HepG2 (cell line): ENCODE measurements around the gene PSMB11. TPM values are rescaled to one million over a fixed set of nuclear protein-coding genes. Genes with fewer than 3 reads are reported as not detected.

Source experiments
- ATAC-seq: fragments of 200-7000 bp; cut with Tn5 transposase; 3 replicates; pipeline ENCODE4 v1.9.1; 2020; ENCODE audit warnings: mild to moderate bottlenecking, moderate library complexity
- BruUV-seq: library from RNA; stranded (reverse); fragments of 400-500 nt; replicated peaks from 2 replicates; lab custom pipeline; 2021; lab: Mats Ljungman, UMichigan
- CTCF ChIA-PET: fragments of 300-600 bp; formaldehyde crosslinking; extraction: SDS; loops from one replicate; lab custom pipeline; 2021; ENCODE audit warnings: low total read pairs, inconsistent platforms, low intra/inter-chr PET ratio; lab: Yijun Ruan, JAX
- POLR2A ChIA-PET: fragments of 350-600 bp; sonication (Branson Sonifier 250); formaldehyde crosslinking; loops from one replicate; lab custom pipeline; 2020; ENCODE audit warnings: antibody characterized with exemption, inconsistent platforms; lab: Yijun Ruan, JAX
- DNase-seq: peaks from one replicate; pipeline ENCODE4 v3.0.0-alpha.2; 2015; ENCODE audit warnings: low spot score
- FAIRE-seq: peaks from 3 replicates; lab custom pipeline; 2011; peaks lifted over from hg19 to GRCh38; lab: Jason Lieb, UNC
- H2AFZ ChIP-seq: one replicate; pipeline ENCODE4 v1.6.1; 2011; ENCODE audit warnings: low read length, inconsistent platforms
- H3K27ac ChIP-seq: fragments of 300-600 bp; 3 replicates; pipeline ENCODE4 v1.8.0; 2011; ENCODE audit warnings: mixed run types, mild to moderate bottlenecking, mixed read lengths, low read length, inconsistent platforms; ENCODE audit not compliant: insufficient read depth; ENCODE audit errors: extremely low read length
- H3K27me3 ChIP-seq, 2 experiments: fragments of 200-600 bp in 1 of 2; 2 replicates in 1 of 2; 3 replicates in 1 of 2; pipeline versions ENCODE4 v1.6.0 to v1.8.0; 2011; ENCODE audit warnings: low read length in 2 of 2, mild to moderate bottlenecking in 2 of 2, moderate library complexity in 2 of 2, inconsistent platforms in 1 of 2; ENCODE audit not compliant: insufficient read depth in 2 of 2, control insufficient read depth in 1 of 2
- H3K36me3 ChIP-seq, 2 experiments: fragments of 200-600 bp in 1 of 2; replicated peaks in 1 of 2; 2 replicates in 1 of 2; 3 replicates in 1 of 2; pipeline versions ENCODE4 v1.5.1 to v1.8.0; 2011; ENCODE audit warnings: low read length in 2 of 2, inconsistent platforms in 1 of 2; ENCODE audit not compliant: insufficient read depth in 2 of 2, control insufficient read depth in 1 of 2
- H3K4me1 ChIP-seq: 2 replicates; pipeline ENCODE4 v1.5.1; 2012; ENCODE audit warnings: low read length, inconsistent platforms; ENCODE audit not compliant: insufficient read depth
- H3K4me2 ChIP-seq: 2 replicates; pipeline ENCODE4 v1.6.0; 2011; ENCODE audit warnings: low read depth, low read length, inconsistent platforms
- H3K4me3 ChIP-seq, 3 experiments: fragments of 200-600 bp in 1 of 3; sonication (generic), shearing (Covaris generic) in 1 of 3; replicated peaks in 1 of 3; 2 replicates each; pipeline ENCODE4 v1.5.1; 2011 to 2016; ENCODE audit warnings: low read length in 3 of 3, inconsistent platforms in 2 of 3, low read depth in 2 of 3, mild to moderate bottlenecking in 2 of 3, control low read depth in 1 of 3, mixed read lengths in 1 of 3; ENCODE audit not compliant: insufficient read depth in 1 of 3
- H3K79me2 ChIP-seq: one replicate; pipeline ENCODE4 v1.6.1; 2011; ENCODE audit warnings: low read length, inconsistent platforms; ENCODE audit not compliant: insufficient read depth
- H3K9ac ChIP-seq: 2 replicates; pipeline ENCODE4 v1.6.0; 2011; ENCODE audit warnings: mild to moderate bottlenecking, low read depth, low read length, inconsistent platforms; ENCODE audit not compliant: insufficient read depth
- H3K9me3 ChIP-seq: 2 replicates; pipeline ENCODE4 v1.5.1; 2012; ENCODE audit warnings: mild to moderate bottlenecking, low read length
- H4K20me1 ChIP-seq: 2 replicates; pipeline ENCODE4 v1.6.0; 2011; ENCODE audit warnings: inconsistent platforms, mild to moderate bottlenecking, low read length, moderate library complexity; ENCODE audit not compliant: insufficient read depth
- ATM ChIP-seq: fragments of 450-650 bp; IDR thresholded peaks from 2 replicates; pipeline ENCODE4 v1.7.1; 2017; ENCODE audit warnings: mild to moderate bottlenecking, borderline replicate concordance
- FLYWCH1 ChIP-seq: sonication (generic); formaldehyde crosslinking; IDR thresholded peaks from 2 replicates; pipeline ENCODE4 v1.8.1; 2023; ENCODE audit warnings: mild to moderate bottlenecking, missing genetic modification reagents
- NR2F6 ChIP-seq, 2 experiments: IDR thresholded peaks; 2 replicates each; pipeline ENCODE4 v1.6.1; 2016; ENCODE audit warnings: antibody characterized with exemption in 1 of 2, mild to moderate bottlenecking in 1 of 2
- ZNF251 ChIP-seq: sonication (generic); formaldehyde crosslinking; IDR thresholded peaks from 2 replicates; pipeline ENCODE4 v1.9.0; 2021; ENCODE audit warnings: mild to moderate bottlenecking, missing genetic modification reagents
- ZNF460 ChIP-seq: sonication (generic); formaldehyde crosslinking; IDR thresholded peaks from 2 replicates; pipeline ENCODE4 v1.5.1; 2020; ENCODE audit warnings: missing genetic modification reagents, mild to moderate bottlenecking, borderline replicate concordance
- ZNF841 ChIP-seq: sonication (generic); formaldehyde crosslinking; IDR thresholded peaks from 2 replicates; pipeline ENCODE4 v1.8.1; 2023; ENCODE audit warnings: missing genetic modification reagents, borderline replicate concordance
- ZSCAN20 ChIP-seq: sonication (generic); formaldehyde crosslinking; IDR thresholded peaks from 2 replicates; pipeline ENCODE4 v1.4.0; 2020; ENCODE audit warnings: missing genetic modification reagents, mild to moderate bottlenecking, borderline replicate concordance
- WGBS: methylation state at CpG from one replicate; pipeline ENCODE4 v1.1.6; 2017; ENCODE audit warnings: low lambda C conversion rate; 5-methylcytosine and 5-hydroxymethylcytosine counted together
- in situ Hi-C: cut with HindIII; loops from 2 replicates; pipeline ENCODE4 v1.10.0; 2017; ENCODE audit warnings: low pct_unique_long_range_greater_than_20kb; ENCODE audit not compliant: extremely low pct_ligation_motif_present
- intact Hi-C: fragments of 100-400 bp; cut with micrococcal nuclease; formaldehyde crosslinking; loops from one replicate; pipeline ENCODE4 v1.10.0; 2022; ENCODE audit not compliant: unreplicated experiment
- polyA plus RNA-seq, 8 experiments: library from polyadenylated mRNA; depleted of rRNA in 3 of 8; stranded (reverse) in 7 of 8; unstranded in 1 of 8; fragments of >200 nt; fragmentation: Illumina TruSeq in 4 of 8; extraction: Trizol in 4 of 8; gene quantifications; 2 replicates each; pipeline versions ENCODE4 v1.2.1 to v1.2.3, GENCODE V29; 2011 to 2016; ENCODE audit warnings: low read depth in 4 of 8, missing spikeins in 1 of 8, mixed read lengths in 1 of 8; ENCODE audit not compliant: insufficient read depth in 1 of 8
- total RNA-seq, 5 experiments: library from RNA; depleted of rRNA; stranded (reverse); fragments of >200 nt; fragmentation: Illumina TruSeq; extraction: Trizol; gene quantifications; 2 replicates each; pipeline ENCODE4 v1.2.3, GENCODE V29; 2016; ENCODE audit warnings: low read depth in 1 of 5
- TF ChIP-seq, protein P1 (sequence below): sonication (generic); formaldehyde crosslinking; IDR thresholded peaks from 2 replicates; pipeline ENCODE4 v1.8.0; 2022; ENCODE audit warnings: mild to moderate bottlenecking, missing genetic modification reagents, borderline replicate concordance
- TF ChIP-seq, protein P2 (sequence below): sonication (generic); formaldehyde crosslinking; IDR thresholded peaks from 2 replicates; pipeline ENCODE4 v1.5.0; 2020; ENCODE audit warnings: mild to moderate bottlenecking, low read depth, missing genetic modification reagents, borderline replicate concordance
- TF ChIP-seq, protein P3 (sequence below): sonication (generic); formaldehyde crosslinking; IDR thresholded peaks from 2 replicates; pipeline ENCODE4 v1.4.0; 2020; ENCODE audit warnings: mild to moderate bottlenecking, missing genetic modification reagents
- TF ChIP-seq, protein P4 (sequence below): sonication (generic); formaldehyde crosslinking; IDR thresholded peaks from 2 replicates; pipeline ENCODE4 v1.5.1; 2020; ENCODE audit warnings: mild to moderate bottlenecking, missing genetic modification reagents, borderline replicate concordance

The PSMB11 gene
- total and polyA plus RNA-seq, 2 of the 13 experiments (the other 11 are each of a cell fraction or from before 2014, with no cell fraction given) = not detected

DNA sequence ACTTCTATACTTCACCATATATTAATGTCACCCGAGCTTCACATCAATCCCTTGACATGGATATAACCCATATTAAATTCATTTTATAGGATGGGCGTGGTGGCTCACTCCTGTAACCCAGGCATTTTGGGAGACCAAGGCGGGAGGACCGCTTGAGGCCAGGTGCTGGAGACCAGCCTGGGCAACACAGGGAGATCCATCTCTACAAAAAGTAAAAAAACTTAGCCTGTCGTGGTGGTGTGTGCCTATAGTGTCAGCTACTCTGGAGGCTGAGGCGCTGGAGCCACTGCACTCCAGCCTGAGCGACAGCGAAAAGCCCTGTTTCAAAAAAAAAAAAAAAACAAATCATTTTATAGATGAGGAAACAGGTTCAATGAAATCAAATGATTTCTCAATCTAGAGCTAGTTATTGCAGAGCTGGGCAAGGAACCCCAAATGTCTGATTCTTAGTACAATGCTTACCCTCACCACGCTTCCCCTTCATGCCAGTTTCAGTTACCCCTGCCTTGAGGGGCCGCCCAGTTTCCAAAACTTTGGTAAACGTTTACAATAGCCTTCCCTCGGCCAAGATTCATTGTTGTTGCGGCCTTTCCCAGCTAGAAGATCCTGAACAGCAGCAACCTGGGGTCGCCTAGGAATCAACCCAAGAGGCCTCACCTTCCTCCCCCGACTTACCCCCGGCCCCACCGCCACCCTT, 8.1 kb upstream of the PSMB11 start (continued):
- TF ChIP-seq, protein P1, sequence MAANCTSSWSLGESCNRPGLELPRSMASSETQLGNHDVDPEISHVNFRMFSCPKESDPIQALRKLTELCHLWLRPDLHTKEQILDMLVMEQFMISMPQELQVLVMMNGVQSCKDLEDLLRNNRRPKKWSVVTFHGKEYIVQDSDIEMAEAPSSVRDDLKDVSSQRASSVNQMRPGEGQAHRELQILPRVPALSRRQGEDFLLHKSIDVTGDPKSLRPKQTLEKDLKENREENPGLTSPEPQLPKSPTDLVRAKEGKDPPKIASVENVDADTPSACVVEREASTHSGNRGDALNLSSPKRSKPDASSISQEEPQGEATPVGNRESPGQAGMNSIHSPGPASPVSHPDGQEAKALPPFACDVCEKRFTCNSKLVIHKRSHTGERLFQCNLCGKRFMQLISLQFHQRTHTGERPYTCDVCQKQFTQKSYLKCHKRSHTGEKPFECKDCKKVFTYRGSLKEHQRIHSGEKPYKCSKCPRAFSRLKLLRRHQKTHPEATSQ (CRISPR knock-in tag) = peak; percentile 26; the same call in 1 of the 2 replicates

DNA sequence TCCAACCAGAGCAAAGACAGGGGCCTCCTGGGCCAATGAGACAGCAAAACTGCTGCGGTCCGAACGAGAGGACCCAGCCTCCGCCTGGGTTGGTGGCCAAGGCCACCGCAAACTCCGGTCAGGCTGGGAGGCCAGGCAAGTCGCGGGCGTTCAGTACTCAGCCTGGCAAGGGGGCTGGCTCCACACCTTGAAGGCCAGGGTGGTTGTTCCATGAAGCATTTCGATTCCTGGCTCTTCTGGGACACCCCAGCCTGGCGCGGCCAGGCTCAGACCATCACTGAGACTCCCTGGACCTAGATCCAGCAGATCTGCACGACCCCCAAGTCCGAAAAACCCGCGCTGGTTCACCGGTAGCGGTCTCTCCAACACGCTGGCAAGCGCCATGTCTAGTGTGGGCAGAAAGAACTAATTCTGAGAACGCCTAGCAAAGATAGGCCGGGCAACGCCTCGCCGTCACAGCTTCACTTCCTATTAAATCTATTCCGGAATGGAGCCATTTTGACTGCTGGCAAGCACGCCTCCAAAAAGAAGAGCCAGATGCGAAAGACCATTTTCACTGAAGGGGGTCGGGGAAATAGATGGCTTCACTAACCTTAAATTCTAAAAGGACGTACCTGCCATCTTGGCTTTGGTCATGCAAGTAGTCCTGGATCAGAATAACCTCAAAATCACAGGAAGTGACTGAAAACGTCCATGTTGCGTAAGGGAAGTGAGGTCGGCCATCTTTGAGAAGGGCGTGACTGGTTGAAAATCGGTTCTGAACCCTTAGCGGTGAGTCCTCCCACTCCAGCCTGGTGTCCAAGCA, 7.3 kb upstream of the PSMB11 start, which contains the start of gene PSMB5:
Gene PSMB5 (minus strand): TSS at position 403 of the 805 bp plus-strand sequence. CDS start 19 bp downstream, at position 384.
- Histone ChIP-seq H3K4me2 (peak within 1 kb of the TSS; percentile 92), H3K4me1 (peaks cover 38% of the 10 kb centered on the region), H4K20me1 (no peaks in the 10 kb centered on the region), H2AFZ (peak within 1 kb of the TSS; percentile 98), H3K27me3 (no peaks in the 10 kb centered on the region; a peak in 1 of 5 replicates), H3K27ac (peak within 1 kb of the TSS; percentile 90), H3K36me3 (peaks cover 16 to 28% of the 10 kb centered on the region in 2 experiments), H3K9ac (peak within 1 kb of the TSS; percentile 97), H3K4me3 (peak within 1 kb of the TSS; percentile 78 to 86 (median 80)), H3K9me3 (no peaks in the 10 kb centered on the region), H3K79me2 (peaks cover 34% of the 10 kb centered on the region)
- ChIA-PET POLR2A (interaction anchor here (0.7 to 15.1 kb wide), 24 partner anchors 8 to 1236 kb away, joined by 3 to 203 read pairs (median 5); partner anchors contain the start of genes ACIN1, AJUBA, C14orf119 and HAUS4), CTCF (no interaction called here)
- ATAC-seq = peak; percentile 96
- BruUV-seq = no TSS peak
- FAIRE-seq = peak; percentile 99
- intact Hi-C loops (loop anchor here (1.0 to 2.0 kb wide), 4 partner anchors 24 to 60 kb away; partner anchors contain the start of genes ACIN1, AJUBA, C14orf119 and C14orf93), in situ Hi-C loops (no loop called here)
- peak; percentile 100 for DNase-seq
- under 1% methylated on average over 33 of the region's 36 CpGs for WGBS
- TF ChIP-seq ZNF460 (CRISPR knock-in tag) (no peak), ZNF251 (CRISPR knock-in tag) (no peak; the same call in 1 of the 2 replicates), FLYWCH1 (no peak), ATM (peak; percentile 99; the same call in 1 of the 2 replicates), ZSCAN20 (peak; percentile 96), ZNF841 (no peak), NR2F6 (IDR thresholded peaks at IDR 0.05) (peak; percentile 47; the same call in 1 of the 2 replicates), NR2F6 (CRISPR knock-in tag; IDR thresholded peaks at IDR 0.05) (peak; percentile 34)
- TF ChIP-seq, protein P2, sequence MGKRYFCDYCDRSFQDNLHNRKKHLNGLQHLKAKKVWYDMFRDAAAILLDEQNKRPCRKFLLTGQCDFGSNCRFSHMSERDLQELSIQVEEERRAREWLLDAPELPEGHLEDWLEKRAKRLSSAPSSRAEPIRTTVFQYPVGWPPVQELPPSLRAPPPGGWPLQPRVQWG (CRISPR knock-in tag) = no peak
- TF ChIP-seq, protein P3, sequence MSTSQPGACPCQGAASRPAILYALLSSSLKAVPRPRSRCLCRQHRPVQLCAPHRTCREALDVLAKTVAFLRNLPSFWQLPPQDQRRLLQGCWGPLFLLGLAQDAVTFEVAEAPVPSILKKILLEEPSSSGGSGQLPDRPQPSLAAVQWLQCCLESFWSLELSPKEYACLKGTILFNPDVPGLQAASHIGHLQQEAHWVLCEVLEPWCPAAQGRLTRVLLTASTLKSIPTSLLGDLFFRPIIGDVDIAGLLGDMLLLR (CRISPR knock-in tag) = peak; percentile 88
- TF ChIP-seq, protein P4, sequence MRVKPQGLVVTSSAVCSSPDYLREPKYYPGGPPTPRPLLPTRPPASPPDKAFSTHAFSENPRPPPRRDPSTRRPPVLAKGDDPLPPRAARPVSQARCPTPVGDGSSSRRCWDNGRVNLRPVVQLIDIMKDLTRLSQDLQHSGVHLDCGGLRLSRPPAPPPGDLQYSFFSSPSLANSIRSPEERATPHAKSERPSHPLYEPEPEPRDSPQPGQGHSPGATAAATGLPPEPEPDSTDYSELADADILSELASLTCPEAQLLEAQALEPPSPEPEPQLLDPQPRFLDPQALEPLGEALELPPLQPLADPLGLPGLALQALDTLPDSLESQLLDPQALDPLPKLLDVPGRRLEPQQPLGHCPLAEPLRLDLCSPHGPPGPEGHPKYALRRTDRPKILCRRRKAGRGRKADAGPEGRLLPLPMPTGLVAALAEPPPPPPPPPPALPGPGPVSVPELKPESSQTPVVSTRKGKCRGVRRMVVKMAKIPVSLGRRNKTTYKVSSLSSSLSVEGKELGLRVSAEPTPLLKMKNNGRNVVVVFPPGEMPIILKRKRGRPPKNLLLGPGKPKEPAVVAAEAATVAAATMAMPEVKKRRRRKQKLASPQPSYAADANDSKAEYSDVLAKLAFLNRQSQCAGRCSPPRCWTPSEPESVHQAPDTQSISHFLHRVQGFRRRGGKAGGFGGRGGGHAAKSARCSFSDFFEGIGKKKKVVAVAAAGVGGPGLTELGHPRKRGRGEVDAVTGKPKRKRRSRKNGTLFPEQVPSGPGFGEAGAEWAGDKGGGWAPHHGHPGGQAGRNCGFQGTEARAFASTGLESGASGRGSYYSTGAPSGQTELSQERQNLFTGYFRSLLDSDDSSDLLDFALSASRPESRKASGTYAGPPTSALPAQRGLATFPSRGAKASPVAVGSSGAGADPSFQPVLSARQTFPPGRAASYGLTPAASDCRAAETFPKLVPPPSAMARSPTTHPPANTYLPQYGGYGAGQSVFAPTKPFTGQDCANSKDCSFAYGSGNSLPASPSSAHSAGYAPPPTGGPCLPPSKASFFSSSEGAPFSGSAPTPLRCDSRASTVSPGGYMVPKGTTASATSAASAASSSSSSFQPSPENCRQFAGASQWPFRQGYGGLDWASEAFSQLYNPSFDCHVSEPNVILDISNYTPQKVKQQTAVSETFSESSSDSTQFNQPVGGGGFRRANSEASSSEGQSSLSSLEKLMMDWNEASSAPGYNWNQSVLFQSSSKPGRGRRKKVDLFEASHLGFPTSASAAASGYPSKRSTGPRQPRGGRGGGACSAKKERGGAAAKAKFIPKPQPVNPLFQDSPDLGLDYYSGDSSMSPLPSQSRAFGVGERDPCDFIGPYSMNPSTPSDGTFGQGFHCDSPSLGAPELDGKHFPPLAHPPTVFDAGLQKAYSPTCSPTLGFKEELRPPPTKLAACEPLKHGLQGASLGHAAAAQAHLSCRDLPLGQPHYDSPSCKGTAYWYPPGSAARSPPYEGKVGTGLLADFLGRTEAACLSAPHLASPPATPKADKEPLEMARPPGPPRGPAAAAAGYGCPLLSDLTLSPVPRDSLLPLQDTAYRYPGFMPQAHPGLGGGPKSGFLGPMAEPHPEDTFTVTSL (CRISPR knock-in tag) = peak; percentile 19; the same call in 1 of the 2 replicates
